Measurements from ENCODE around the gene KMO.
A peak's percentile ranks its signal among the peaks of the same experiment; 100 is the strongest.

The KMO gene

DNA sequence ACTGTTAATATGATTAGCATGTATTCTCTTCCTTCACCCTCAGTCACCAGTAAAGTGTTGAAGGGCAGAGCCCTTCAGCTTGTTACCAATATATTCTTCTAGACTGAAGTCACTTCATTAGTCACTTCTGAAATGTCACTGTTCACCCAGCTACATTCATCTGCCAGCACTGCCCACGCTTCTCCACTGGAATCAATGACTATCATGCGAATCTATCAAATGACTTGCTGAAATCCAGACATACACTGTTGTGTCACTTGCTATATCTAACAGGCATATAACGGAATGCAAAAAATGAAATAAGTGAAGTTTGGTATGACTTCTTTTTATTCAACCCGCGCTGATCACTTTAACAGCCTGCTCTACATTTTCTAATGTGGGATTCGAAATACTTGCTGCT, 28.7 kb upstream of the KMO start:
- no peak overlapping the region for H3K4me3 ChIP-seq (replicated peaks; ENCODE audit: low read depth, low read length)
- DNase-seq (ENCODE audit: extremely low read depth, low read depth), result no peak
- TF ChIP-seq, protein P1, sequence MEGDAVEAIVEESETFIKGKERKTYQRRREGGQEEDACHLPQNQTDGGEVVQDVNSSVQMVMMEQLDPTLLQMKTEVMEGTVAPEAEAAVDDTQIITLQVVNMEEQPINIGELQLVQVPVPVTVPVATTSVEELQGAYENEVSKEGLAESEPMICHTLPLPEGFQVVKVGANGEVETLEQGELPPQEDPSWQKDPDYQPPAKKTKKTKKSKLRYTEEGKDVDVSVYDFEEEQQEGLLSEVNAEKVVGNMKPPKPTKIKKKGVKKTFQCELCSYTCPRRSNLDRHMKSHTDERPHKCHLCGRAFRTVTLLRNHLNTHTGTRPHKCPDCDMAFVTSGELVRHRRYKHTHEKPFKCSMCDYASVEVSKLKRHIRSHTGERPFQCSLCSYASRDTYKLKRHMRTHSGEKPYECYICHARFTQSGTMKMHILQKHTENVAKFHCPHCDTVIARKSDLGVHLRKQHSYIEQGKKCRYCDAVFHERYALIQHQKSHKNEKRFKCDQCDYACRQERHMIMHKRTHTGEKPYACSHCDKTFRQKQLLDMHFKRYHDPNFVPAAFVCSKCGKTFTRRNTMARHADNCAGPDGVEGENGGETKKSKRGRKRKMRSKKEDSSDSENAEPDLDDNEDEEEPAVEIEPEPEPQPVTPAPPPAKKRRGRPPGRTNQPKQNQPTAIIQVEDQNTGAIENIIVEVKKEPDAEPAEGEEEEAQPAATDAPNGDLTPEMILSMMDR (IDR thresholded peaks at IDR 0.05; ENCODE audit: low read depth, low read length, missing control alignments), result no peak

DNA sequence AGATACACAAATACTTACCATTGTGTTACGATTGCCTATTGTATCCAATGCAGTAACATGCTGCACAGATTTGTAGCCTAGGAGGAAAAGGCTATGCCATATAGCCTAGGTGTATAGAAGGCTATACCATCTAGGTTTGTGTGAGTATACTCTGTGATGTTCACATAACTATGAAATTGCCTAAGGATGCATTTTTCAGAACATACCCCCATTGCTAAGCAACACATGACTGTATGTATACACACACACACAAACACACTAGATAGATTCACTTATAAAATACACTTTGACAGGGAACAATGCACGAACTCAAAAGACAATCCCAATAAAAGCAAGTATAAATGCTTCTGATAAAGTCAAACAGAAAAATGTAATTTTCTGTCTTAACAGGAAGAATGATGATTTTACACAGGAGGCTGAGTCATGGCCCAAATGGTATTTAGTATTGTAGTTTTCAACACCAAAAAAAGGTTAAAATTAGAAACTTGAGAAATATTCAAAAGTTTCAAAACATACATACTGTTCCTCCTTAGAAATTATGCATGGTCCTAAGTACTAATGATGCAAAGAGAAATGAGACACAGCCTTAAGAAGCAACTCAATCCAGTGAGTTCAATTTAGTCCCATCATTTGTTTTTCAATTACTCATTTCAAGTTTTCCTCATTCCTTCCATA, 24.9 kb upstream of the KMO start:
- TF ChIP-seq, protein P1 (IDR thresholded peaks at IDR 0.05; ENCODE audit: low read depth, low read length, missing control alignments), result no peak
- no peak for DNase-seq (ENCODE audit: extremely low read depth, low read depth)
- H3K4me3 ChIP-seq (replicated peaks; ENCODE audit: low read depth, low read length), result no peak overlapping the region

DNA sequence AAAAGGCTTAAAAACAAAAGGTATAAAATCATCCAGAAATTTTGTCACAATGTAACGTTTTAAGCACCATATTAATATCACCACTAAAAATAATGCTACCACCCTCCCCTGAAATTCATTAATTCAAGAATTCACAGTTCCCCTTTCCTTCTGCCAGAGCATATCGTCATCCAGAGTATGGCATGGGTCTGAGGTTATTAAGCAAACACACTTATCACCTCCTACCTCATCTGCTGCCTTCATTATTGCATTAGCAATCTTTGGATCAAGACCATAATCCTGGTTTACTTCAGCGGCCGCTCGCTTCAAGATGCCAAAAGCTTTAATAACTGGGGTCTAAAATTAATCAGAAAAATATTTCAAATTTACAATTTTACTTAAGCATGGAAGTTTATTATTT, 18.8 kb upstream of the KMO start:
- no peak for DNase-seq (ENCODE audit: extremely low read depth, low read depth)
- TF ChIP-seq, protein P1 (IDR thresholded peaks at IDR 0.05; ENCODE audit: low read depth, low read length, missing control alignments), result no peak
- no peak overlapping the region for H3K4me3 ChIP-seq (replicated peaks; ENCODE audit: low read depth, low read length)

DNA sequence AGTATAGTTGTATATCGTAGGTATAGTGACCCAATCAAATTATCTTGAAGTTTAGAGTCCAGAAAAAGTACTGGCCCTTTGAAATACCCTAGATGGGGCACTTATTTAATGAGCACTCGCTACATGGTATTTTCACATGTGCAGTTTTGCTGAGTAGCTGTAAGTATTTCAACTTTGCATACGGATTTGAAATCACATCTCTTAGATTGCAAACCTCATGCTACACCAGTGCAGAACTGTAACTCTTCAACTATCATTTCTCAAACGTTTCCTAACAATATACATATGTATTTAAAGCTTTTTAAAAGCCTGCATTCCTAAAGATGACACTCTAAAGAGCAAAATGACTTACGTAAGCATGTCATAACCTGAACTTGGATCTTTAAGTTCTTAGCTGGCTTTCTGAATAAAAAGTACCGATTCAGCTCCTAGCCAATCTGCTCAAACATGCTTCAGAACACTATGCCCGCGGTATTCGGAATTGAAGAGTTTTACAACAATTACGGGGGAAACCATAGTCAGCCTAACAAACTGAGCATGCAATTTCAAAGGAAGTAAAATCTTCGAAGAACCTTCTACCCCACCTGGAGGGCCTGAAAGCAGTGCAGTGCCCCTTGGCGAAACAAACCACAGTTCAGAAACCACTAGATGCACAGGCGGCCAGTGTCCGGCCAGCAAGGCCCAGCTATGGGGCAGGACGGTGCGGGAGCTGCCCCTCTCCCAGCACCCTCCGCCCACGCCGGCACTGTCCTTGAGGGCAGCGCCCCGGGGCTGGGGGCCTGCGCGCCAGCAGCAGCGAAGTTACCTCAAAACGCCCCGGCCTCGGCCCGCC, 13.5 kb upstream of the KMO start:
- no peak for DNase-seq (ENCODE audit: extremely low read depth, low read depth)
- peak overlapping the region; percentile 81 for H3K4me3 ChIP-seq (replicated peaks; ENCODE audit: low read depth, low read length)
- TF ChIP-seq, protein P1 (IDR thresholded peaks at IDR 0.05; ENCODE audit: low read depth, low read length, missing control alignments), result no peak

DNA sequence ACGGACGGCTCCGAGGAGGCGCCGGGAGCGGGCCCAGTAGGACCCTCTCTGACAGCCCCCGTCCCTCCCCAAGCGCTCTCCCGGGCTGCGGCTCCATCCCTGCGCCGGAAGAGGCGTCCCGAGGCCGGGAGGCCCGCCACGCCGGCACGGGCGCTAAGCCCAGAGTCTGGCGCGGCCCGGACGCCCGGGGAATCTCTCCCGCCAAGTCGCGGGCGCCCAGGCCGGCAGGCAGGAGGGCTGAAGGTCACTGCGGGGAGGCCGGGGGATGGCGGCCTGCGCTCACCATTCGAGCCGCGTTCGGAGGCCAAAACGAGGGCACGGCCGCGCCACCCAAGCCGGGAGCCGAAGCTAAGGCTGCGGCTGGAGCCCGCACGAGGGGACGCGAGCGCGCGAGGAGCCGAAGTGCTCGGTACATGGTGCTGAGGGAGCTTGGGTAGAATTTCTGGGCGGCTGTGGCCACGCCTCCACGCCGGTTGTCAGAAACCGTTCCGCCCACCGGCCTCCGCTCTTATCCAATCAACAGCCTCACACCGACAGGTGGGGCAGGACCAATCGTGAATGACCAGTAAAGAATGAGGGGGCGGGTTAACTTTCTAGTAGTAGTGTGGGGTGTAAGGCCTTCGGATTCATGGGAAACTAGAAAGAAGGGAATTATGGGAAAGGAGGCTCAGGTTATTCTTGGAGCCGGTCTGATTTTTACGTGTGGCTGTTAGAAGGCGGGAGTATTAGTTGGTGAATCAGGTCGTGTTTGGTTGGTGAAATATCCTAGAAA, 12.7 kb upstream of the KMO start, which contains the start of gene FH:
FH (minus strand) TSS at position 448 of the 772 bp plus-strand sequence; CDS start at position 415, 33 bp downstream.
- TF ChIP-seq, protein P1 (IDR thresholded peaks at IDR 0.05; ENCODE audit: low read depth, low read length, missing control alignments), result no peak
- DNase-seq (ENCODE audit: extremely low read depth, low read depth), result peak; percentile 93
- peak within 1 kb of the TSS; percentile 81 for H3K4me3 ChIP-seq (replicated peaks; ENCODE audit: low read depth, low read length)

DNA sequence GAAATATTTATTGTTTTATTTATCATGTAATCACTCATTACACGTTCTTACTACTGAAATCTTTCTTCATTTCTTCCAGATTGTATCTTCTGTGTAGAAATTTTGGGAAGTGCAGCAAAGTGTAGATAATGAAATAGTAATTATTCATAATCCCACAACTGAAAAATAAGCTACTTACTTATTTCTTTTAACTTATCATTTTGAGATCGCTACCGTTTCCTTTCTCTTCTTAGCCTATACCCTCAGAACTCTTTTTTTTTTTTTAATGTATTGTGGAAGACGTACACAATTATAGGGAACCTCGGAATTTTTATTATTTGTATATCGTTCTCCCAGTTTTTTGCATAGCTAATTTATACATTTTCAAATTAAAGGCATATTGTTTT, 12.1 kb upstream of the KMO start:
- TF ChIP-seq, protein P1 (IDR thresholded peaks at IDR 0.05; ENCODE audit: low read depth, low read length, missing control alignments), result no peak
- H3K4me3 ChIP-seq (replicated peaks; ENCODE audit: low read depth, low read length), result peak overlapping the region; percentile 81
- DNase-seq (ENCODE audit: extremely low read depth, low read depth), result no peak
